Heart left ventricle (tissue), 13 donors: ENCODE measurements around the gene C4orf51.

Source experiments
- POLR2A ChIP-seq, 2 donors: fragments of 450-650 bp; IDR thresholded peaks; one replicate each; pipeline ENCODE4 v1.6.1; 2017; ENCODE audit warnings: antibody characterized with exemption in 2 of 2, mild to moderate bottlenecking in 2 of 2, moderate library complexity in 2 of 2
- TF ChIP-seq, protein P1 (sequence below), 12 donors: fragments of 200-600 bp; sonication (generic) in 4 of 12; IDR thresholded peaks; one replicate each; pipeline versions ENCODE4 v1.5.0 to v1.8.0; 2018 to 2022; ENCODE audit warnings: antibody characterized with exemption in 12 of 12, mild to moderate bottlenecking in 5 of 12
- donor health status: ischemic (EF 13 %, LVEDD 7.1; RV severe dilation, severe dysfunction).
- donor health status: DM: no; HTN: yes; CAD: no.
- donor health status: DM: no; HTN: no; CAD: no.
- donor health status: ischemic (EF 25% LVEDD 6.9; RV normal size, moderate dysfunction).
- donor health status: ischemic (EF 25% LVEDD 5.7; RV mildly dilated, moderate dysfunction).
- donor health status: ischemic (EF 35%, LVEDD 5.7; RV mildly dilated, moderate dysfunction).
- donor health status: nonischemic (EF 11% LVEDD 7.7; RV severe dilation, severe dysfunction).
- donor health status: DM: yes; HTN: yes; CAD: no.
- donor health status: PGD.
- donor health status: ischemic (EF 29% LVEDD 5.4; RV normal size, mild dysfunction).
- donor health status: nonischemic (EF 23%, LVEDD 6.1; RV moderate dilation, normal function).

DNA sequence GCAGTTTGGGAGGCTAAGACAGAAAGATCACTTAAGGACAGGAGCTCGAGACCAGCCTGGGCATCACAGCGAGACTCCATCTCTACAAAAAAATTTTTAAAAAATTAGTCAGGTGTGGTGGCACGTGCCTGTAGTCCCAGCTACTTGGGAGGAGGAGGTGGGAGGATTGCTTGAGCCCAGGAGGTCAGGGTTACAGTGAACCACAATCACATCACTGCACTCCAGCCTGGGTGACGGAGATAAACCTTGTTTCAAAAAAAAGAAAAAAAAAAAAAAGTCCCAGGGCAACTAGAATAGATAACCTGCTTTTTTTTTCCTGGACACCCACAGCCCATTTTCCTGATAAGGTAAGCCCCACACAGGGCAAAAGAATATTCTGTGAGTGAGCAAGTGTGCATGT lies 96.3 kb downstream of the C4orf51 start:
- TF ChIP-seq, protein P1, sequence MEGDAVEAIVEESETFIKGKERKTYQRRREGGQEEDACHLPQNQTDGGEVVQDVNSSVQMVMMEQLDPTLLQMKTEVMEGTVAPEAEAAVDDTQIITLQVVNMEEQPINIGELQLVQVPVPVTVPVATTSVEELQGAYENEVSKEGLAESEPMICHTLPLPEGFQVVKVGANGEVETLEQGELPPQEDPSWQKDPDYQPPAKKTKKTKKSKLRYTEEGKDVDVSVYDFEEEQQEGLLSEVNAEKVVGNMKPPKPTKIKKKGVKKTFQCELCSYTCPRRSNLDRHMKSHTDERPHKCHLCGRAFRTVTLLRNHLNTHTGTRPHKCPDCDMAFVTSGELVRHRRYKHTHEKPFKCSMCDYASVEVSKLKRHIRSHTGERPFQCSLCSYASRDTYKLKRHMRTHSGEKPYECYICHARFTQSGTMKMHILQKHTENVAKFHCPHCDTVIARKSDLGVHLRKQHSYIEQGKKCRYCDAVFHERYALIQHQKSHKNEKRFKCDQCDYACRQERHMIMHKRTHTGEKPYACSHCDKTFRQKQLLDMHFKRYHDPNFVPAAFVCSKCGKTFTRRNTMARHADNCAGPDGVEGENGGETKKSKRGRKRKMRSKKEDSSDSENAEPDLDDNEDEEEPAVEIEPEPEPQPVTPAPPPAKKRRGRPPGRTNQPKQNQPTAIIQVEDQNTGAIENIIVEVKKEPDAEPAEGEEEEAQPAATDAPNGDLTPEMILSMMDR (IDR thresholded peaks at IDR 0.05), result no peak
- no peak for TF ChIP-seq POLR2A (IDR thresholded peaks at IDR 0.05)
